GOT3 (cell line): ENCODE measurements around the gene CPT1B.
"Not testable (repeated sequence)": the region's sequence is repeated elsewhere in the genome, so short reads cannot be mapped to it uniquely, and the experiment has no call there.

ENCODE experiments used
- DNase-seq: peaks from one replicate; lab custom pipeline; 2025; ENCODE audit warnings: mixed read lengths; lab: John Stamatoyannopoulos, UW

CPT1B gene

GRCh38 chr22:50545522-50546325 is 32.5 kb downstream of the CPT1B start, which contains the start of gene KLHDC7B:
TSS of gene KLHDC7B (plus strand) at chr22:50545899. CDS start at chr22:50546244, 345 bp downstream.
- DNase-seq = no peak

- no peak for DNase-seq
Measured at GRCh38 chr22:50544746-50545253, 33.4 kb downstream of the CPT1B start.

- DNase-seq = no peak
Measured at GRCh38 chr22:50544078-50544745, 34.0 kb downstream of the CPT1B start.

- DNase-seq = no peak
Measured at GRCh38 chr22:50542416-50542927, 35.8 kb downstream of the CPT1B start.

- DNase-seq = not testable (repeated sequence)
Measured at GRCh38 chr22:50541667-50542026, 36.6 kb downstream of the CPT1B start.

GRCh38 chr22:50540381-50540780 is 37.8 kb downstream of the CPT1B start:
- no peak for DNase-seq

- DNase-seq = no peak
Measured at GRCh38 chr22:50537765-50538164, 40.5 kb downstream of the CPT1B start.

- no peak for DNase-seq
Measured at GRCh38 chr22:50536226-50536625, 42.0 kb downstream of the CPT1B start.

GRCh38 chr22:50535113-50535512 is 43.1 kb downstream of the CPT1B start:
- DNase-seq = no peak

GRCh38 chr22:50533856-50534711 is 44.1 kb downstream of the CPT1B start:
- not testable (repeated sequence) for DNase-seq

GRCh38 chr22:50532824-50533796 is 45.1 kb downstream of the CPT1B start:
- DNase-seq = no peak

- DNase-seq = peak; percentile 17
Measured at GRCh38 chr22:50531962-50532674, 46.1 kb downstream of the CPT1B start.

GRCh38 chr22:50531546-50531961 is 46.7 kb downstream of the CPT1B start:
- no peak for DNase-seq

GRCh38 chr22:50530877-50531545 is 47.2 kb downstream of the CPT1B start:
- DNase-seq = peak; percentile 44

- peak; percentile 63 for DNase-seq
Measured at GRCh38 chr22:50530580-50530876, 47.7 kb downstream of the CPT1B start.

GRCh38 chr22:50529897-50530579 is 48.2 kb downstream of the CPT1B start, which contains the start of gene TYMP:
TSS of gene TYMP (minus strand) at chr22:50530012. CDS start at chr22:50529709, 303 bp downstream.
- DNase-seq = peak; percentile 63

GRCh38 chr22:50529416-50529896 is 48.8 kb downstream of the CPT1B start:
- no peak for DNase-seq

GRCh38 chr22:50528682-50529415 is 49.4 kb downstream of the CPT1B start:
- DNase-seq = no peak
